GM19238 (cell line): Measurements from ENCODE around the gene KLHL40.

Experiments
- DNase-seq: peaks from one replicate; pipeline ENCODE4 v3.0.0; 2011; ENCODE audit warnings: low spot score; ENCODE audit not compliant: insufficient read length

KLHL40 gene

GRCh38 chr3:42689421-42690014 lies 4.2 kb downstream of the KLHL40 start:
- no peak for DNase-seq

GRCh38 chr3:42690191-42690590 lies 4.9 kb downstream of the KLHL40 start:
- no peak for DNase-seq

GRCh38 chr3:42690766-42691680 lies 5.7 kb downstream of the KLHL40 start:
- DNase-seq, result no peak

- DNase-seq, result no peak
Measured at GRCh38 chr3:42691816-42692666, 6.7 kb downstream of the KLHL40 start.

GRCh38 chr3:42692667-42693529 lies 7.6 kb downstream of the KLHL40 start:
- DNase-seq, result no peak

- DNase-seq, result no peak
Measured at GRCh38 chr3:42693530-42693930, 8.2 kb downstream of the KLHL40 start.

GRCh38 chr3:42694366-42694765 lies 9.0 kb downstream of the KLHL40 start:
- no peak for DNase-seq

GRCh38 chr3:42696356-42697288 lies 11.3 kb downstream of the KLHL40 start:
- DNase-seq, result no peak

- DNase-seq, result no peak
Measured at GRCh38 chr3:42697289-42698051, 12.1 kb downstream of the KLHL40 start.

GRCh38 chr3:42698216-42698910 lies 13.0 kb downstream of the KLHL40 start:
- DNase-seq, result no peak

- no peak for DNase-seq
Measured at GRCh38 chr3:42698911-42699230, 13.5 kb downstream of the KLHL40 start.

- DNase-seq, result no peak
Measured at GRCh38 chr3:42699511-42699971, 14.2 kb downstream of the KLHL40 start.

- no peak for DNase-seq
Measured at GRCh38 chr3:42700366-42701288, 15.3 kb downstream of the KLHL40 start.

- DNase-seq, result peak; percentile 53
Measured at GRCh38 chr3:42701371-42702065, 16.2 kb downstream of the KLHL40 start.

GRCh38 chr3:42702066-42702951 lies 17.0 kb downstream of the KLHL40 start, which contains the start of gene HHATL:
Gene HHATL (minus strand): TSS chr3:42702798. CDS start chr3:42700826, 1,972 bp downstream.
- DNase-seq, result no peak
